ENCODE data around the gene TCN2.
"Not testable (repeated sequence)": the region's sequence is repeated elsewhere in the genome, so short reads cannot be mapped to it uniquely, and the experiment has no call there.

Gene TCN2

GRCh38 chr22:30580896-30581295 lies 26.1 kb upstream of the TCN2 start:
- DNase-seq, result no peak

DNA sequence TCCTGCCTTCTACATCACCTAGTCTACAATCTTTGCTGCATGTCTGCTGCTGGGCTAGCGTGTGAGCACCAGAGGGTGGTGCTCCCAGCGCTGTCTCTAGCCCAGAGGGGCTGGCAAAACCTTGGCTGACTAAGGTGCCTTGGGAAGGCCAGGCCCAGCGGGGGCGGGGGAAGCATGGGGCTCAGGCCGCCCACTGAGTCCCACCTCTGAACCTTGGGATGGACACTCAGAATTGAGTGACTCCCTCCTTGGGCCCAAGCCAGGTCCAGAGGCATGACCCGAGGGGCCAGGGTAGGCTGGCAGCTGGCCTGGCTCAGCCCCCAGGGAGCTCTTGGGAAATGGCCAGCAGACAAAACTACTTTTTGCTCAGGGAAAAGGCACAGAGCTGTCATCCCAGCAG lies 24.9 kb upstream of the TCN2 start:
- DNase-seq, result no peak

DNA sequence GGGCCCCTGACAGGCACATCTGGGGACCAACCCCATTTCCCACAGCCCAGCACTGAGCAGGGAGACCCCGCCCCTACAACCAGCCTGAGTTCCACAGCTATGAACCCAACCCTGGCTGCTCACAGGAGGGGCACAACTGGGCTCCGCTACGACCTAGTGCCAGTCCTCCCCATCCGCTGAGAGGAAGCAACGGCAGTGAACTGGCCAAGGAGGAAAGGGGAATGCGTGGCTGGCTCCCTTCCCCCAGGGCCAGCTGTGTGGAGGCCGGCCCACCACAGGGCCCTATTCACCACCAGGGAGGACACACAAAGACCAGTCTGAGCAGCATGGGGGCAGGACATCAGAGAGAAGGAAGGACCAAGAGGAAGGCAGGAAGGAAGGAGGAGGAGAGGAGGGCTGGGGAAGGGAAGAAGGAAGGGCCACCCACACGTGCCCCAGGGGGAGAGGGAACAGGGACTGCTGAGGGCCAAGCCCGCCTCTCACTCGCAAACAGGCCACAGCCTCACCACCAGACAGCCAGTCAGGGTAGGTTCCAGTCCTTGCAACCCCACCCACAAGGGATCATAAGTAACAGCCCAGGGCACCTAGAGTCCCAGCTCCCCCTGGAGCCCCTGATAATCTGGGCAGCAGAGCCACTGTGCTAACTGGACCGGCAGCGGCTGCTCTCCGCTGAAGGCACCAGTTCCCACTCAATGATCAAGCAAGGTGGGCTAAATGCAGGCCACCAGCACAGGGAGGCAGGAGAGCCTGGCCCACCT lies 24.0 kb upstream of the TCN2 start:
- no peak for DNase-seq

- DNase-seq, result no peak
Observed at GRCh38 chr22:30584441-30584840, 22.5 kb upstream of the TCN2 start.

DNA sequence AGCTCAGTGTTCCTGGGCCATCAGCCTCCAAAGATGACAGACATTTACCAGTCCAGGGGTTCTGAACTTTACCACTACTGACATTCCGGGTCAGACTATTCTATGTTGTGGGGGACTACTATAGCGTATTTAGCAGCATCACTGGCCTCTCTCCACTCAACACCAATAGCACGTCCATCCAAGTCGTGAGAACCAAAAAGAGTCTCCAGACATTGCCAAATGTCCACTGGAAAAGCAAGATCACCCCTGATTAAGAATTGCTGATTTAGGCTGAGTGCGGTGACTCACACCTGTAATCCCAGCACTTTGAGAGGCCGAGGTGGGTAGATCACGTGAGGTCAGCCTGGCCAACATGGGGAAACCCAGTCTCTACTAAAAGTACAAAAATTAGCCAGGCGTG lies 20.6 kb upstream of the TCN2 start:
- no peak for DNase-seq

- DNase-seq, result no peak
Observed at GRCh38 chr22:30591191-30591587, 15.8 kb upstream of the TCN2 start.

GRCh38 chr22:30591588-30592359 lies 15.2 kb upstream of the TCN2 start, which contains the start of gene PES1:
Gene PES1, minus strand, starts transcription at chr22:30591910. Its CDS starts 77 bp downstream, at chr22:30591833.
- peak; percentile 93 for DNase-seq

GRCh38 chr22:30592360-30592713 lies 14.6 kb upstream of the TCN2 start:
- DNase-seq, result not testable (repeated sequence)

DNA sequence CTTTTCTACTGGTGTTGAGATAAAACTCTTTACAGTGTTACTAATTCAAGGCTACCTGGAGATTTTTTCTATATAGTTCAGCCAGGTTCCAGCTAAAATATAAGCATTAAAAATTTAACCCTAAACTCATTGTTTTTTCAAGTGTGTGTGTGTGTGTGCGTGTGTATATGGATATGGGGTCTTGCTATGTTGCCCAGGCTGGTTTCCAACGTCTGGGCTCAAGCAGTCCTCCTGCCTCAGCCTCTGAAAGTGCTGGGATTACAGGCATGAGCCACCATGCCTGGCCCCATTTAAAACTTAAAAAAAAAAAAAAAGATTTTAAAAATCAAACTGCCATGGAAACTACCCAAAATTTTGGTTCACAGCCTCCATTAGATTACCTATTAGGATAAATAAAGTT lies 10.8 kb upstream of the TCN2 start:
- no peak for DNase-seq

DNA sequence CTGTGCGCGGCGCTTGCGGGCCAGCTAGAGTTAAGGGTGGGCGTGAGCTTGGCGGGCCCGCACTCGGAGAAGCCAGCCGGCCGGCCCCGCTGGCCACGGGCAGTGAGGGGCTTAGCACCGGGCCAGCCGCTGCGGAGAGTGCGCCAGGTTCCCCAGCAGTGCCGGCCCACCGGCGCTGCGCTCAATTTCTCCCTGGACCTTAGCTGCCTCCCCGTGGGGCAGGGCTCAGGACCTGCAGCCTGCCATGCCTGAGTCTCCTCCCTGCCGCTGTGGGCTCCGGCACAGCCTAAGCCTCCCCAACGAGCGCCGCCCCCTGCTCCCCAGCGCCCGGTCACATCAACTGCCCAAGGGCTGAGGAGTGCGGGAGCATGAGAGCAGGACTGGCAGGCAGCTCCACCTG lies 10.1 kb upstream of the TCN2 start:
- no peak for DNase-seq

DNA sequence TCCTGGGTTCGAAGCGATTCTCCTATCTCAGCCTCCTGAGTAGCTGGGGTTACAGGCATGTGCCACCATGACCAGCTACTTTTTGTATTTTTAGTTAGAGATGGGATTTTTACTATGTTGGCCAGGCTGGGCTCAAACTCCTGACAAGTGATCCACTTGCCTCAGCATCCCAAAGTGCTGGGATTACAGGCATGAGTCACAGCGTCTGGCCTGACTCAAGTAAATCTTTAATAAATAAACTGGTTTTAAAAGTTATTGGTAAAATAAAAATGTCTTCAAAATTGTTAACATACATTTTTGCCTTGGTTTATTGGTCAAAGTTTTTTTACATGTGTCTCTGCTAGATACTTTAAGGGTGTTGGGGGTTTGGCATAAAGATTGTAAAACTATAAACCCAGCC lies 8.0 kb upstream of the TCN2 start:
- DNase-seq, result no peak

GRCh38 chr22:30600921-30601320 lies 6.1 kb upstream of the TCN2 start:
- no peak for DNase-seq

GRCh38 chr22:30601464-30601863 lies 5.5 kb upstream of the TCN2 start:
- no peak for DNase-seq

GRCh38 chr22:30602049-30602448 lies 4.9 kb upstream of the TCN2 start:
- no peak for DNase-seq

GRCh38 chr22:30603801-30604200 lies 3.2 kb upstream of the TCN2 start:
- DNase-seq, result no peak

DNA sequence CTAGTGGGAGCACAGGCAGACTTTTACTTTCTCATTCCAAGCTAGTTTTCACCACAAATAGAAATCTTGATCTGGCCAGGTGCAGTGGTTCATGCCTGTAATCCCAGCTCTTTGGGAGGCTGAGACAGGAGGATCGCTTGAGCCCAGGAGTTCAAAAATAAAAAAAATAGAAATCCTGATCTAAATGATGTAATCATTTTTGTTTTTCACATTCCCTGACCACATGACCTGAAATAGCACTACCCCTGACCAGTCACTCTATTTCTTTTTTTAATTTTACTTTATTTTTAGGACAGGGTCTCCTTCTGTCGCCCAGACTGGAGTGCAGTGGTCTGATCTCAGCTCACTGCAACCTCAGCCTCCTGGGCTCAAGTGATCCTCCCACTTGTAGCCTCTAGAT lies 2.3 kb upstream of the TCN2 start:
- no peak for DNase-seq

GRCh38 chr22:30605449-30606110 lies 1.4 kb upstream of the TCN2 start:
- DNase-seq, result peak; percentile 43

GRCh38 chr22:30607300-30607930 lies 441 bp downstream of the TCN2 start:
- no peak for DNase-seq

DNA sequence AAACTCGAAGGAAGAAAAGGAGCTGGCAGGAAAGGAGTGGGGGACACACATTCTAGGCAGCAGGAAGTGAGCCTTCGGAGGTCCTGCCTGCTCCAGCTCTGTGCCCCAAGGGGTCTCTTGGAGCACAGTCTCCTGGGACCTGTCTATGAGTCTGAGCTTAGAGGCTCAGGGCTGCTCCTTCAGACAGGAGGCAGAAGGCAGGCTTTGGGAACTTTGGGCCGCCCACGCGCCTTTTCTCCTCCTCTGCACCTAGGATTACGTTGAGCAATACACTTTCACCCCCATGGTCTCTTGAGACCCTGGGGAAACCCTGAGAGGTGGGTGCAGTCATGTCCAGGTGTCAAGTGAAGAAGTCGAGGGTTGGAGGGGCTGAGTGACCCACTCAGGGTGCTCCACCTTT lies 965 bp downstream of the TCN2 start:
- no peak for DNase-seq

DNA sequence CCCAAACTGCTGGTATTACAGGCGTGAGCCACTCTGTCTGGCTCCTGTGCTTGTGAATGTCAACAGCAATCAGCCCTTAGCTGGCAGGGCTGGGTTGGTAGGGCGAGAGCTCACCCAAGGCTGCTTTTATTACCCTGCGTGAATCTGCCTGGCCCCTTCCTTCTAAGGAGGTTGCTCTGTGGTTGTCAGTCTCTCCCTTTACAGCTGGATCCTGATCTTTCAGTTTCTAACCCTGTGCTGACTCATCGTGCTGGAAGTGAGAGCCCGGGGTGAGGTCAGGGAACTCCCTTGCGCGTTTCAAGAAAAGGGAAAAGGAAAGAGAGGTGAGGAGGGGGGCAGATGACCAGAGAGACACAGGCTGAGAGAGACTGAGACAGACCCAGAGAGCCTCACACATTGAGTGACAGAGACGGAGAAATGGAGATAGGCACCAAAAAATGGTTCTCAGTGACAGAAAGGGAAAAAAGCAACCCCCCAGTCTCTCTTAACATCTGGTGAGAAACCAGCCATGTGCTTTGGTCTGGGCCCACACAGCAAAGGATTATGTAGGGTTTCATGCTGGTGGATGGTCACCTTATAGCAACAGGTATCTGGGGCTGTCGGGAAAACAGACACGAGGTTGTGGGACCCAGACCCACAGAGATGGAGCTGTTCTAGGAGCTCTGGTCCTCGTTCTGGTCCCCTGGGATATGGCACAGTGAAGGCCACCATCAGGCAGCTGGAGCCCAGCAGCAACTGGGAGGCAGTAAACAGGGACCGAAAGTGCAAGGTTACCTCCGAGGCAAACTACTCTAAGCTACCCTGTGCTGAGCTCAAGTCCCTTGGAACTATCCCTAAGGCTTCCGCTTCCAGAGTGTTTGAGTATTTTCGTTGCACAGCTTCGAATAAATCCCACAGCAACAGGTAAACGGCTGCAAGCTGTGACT lies 2.5 kb downstream of the TCN2 start:
- no peak for DNase-seq

- DNase-seq, result no peak
Observed at GRCh38 chr22:30610299-30610698, 3.3 kb downstream of the TCN2 start.

DNA sequence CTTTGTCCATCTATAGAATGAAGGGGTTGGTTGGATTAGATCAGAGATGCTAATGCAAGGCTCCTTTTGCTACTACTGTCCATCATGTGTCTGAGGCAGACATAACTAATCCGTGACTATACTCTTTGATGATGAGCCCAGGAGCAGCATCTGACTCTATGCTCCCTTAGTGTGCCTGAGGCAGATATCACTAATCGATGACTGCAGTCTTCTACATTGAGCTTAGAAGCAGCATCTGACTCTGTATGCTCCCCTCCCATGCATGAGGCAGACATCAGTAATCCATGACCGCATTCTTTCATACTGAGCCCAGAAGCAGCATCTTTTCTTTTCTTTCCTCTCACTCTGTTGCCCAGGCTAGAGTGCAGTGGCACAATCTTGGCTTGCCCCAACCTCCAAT lies 4.2 kb downstream of the TCN2 start:
- DNase-seq, result no peak
